B cell (primary cell): ENCODE measurements around the gene RPA3. TPM values are rescaled to one million over a fixed set of nuclear protein-coding genes. Genes with fewer than 3 reads are reported as not detected.

ENCODE experiments used
- ATAC-seq: fragments of 200-7000 bp; cut with Tn5 transposase; one replicate; pipeline ENCODE4 v1.10.0; 2021; ENCODE audit warnings: low read depth, mild to moderate bottlenecking, moderate number of reproducible peaks, moderate library complexity
- CTCF ChIA-PET: fragments of 350-600 bp; sonication (Branson Sonifier 250); formaldehyde crosslinking; loops from one replicate; lab custom pipeline; 2021; ENCODE audit warnings: antibody characterized with exemption, inconsistent platforms; lab: Charles Lee
- POLR2A ChIA-PET: fragments of 350-600 bp; sonication (Branson Sonifier 250); formaldehyde crosslinking; loops from one replicate; lab custom pipeline; 2021; ENCODE audit warnings: antibody characterized with exemption; lab: Charles Lee
- DNase-seq: peaks from one replicate; pipeline ENCODE4 v3.0.0; 2013
- H2AFZ ChIP-seq: 2 replicates; pipeline ENCODE4 v1.6.1; 2012; ENCODE audit warnings: mild to moderate bottlenecking, low read depth, low read length; ENCODE audit not compliant: insufficient read depth, poor library complexity, severe bottlenecking
- H3K27ac ChIP-seq, 2 donors: 1 replicate in 1 of 2; 2 replicates in 1 of 2; pipeline ENCODE4 v1.5.1; 2012 to 2013; ENCODE audit warnings: low read length in 2 of 2, mild to moderate bottlenecking in 2 of 2, moderate library complexity in 1 of 2
- H3K27me3 ChIP-seq, 4 experiments: fragments of 200-600 bp in 1 of 4; sonication (generic) in 1 of 4; replicated peaks in 1 of 4; 1 replicate in 2 of 4; 2 replicates in 2 of 4; pipeline versions ENCODE4 v1.6.1 to v1.7.0; 2013 to 2016; ENCODE audit warnings: low read length in 3 of 4, mild to moderate bottlenecking in 2 of 4, mixed read lengths in 1 of 4, moderate library complexity in 1 of 4; ENCODE audit not compliant: insufficient read depth in 4 of 4, control insufficient read depth in 3 of 4; ENCODE audit errors: control extremely low read depth in 1 of 4
- H3K36me3 ChIP-seq, 2 experiments: replicated peaks in 1 of 2; 1 replicate in 1 of 2; 2 replicates in 1 of 2; pipeline versions ENCODE4 v1.6.1 to v1.7.1; 2013; ENCODE audit warnings: low read length in 1 of 2; ENCODE audit not compliant: insufficient read depth in 2 of 2, control insufficient read depth in 1 of 2; ENCODE audit errors: control extremely low read depth in 1 of 2, extremely low read depth in 1 of 2
- H3K4me1 ChIP-seq, 2 donors: fragments of 200-600 bp in 1 of 2; sonication (generic) in 1 of 2; 1 replicate in 1 of 2; 2 replicates in 1 of 2; pipeline versions ENCODE4 v1.5.1 to v1.6.1; 2013 to 2017; ENCODE audit warnings: low read length in 2 of 2; ENCODE audit not compliant: control insufficient read depth in 2 of 2, insufficient read depth in 2 of 2
- H3K4me2 ChIP-seq: replicated peaks from 2 replicates; pipeline ENCODE3; 2012; ENCODE audit warnings: mild to moderate bottlenecking, low read depth, low read length; ENCODE audit not compliant: poor library complexity, severe bottlenecking
- H3K4me3 ChIP-seq, 5 experiments: fragments of 200-600 bp in 1 of 5; sonication (generic) in 1 of 5; 1 replicate in 3 of 5; 2 replicates in 2 of 5; pipeline versions ENCODE4 v1.5.1 to v1.7.0; 2011 to 2016; ENCODE audit warnings: low read length in 4 of 5, mild to moderate bottlenecking in 4 of 5, low read depth in 2 of 5, control low read depth in 1 of 5, moderate library complexity in 1 of 5; ENCODE audit not compliant: insufficient read depth in 1 of 5; ENCODE audit errors: control extremely low read depth in 1 of 5, extremely low read depth in 1 of 5
- H3K79me2 ChIP-seq: fragments of 200-600 bp; sonication (generic); one replicate; pipeline ENCODE4 v1.6.0; 2016; ENCODE audit warnings: low read length; ENCODE audit not compliant: control insufficient read depth, insufficient read depth
- H3K9ac ChIP-seq: fragments of 200-600 bp; sonication (generic); 2 replicates; pipeline ENCODE4 v1.6.1; 2017; ENCODE audit warnings: mild to moderate bottlenecking, low read length, moderate library complexity
- H3K9me3 ChIP-seq, 3 donors: one replicate each; pipeline versions ENCODE4 v1.6.1 to v1.7.1; 2013; ENCODE audit warnings: low read length in 2 of 3; ENCODE audit not compliant: control insufficient read depth in 2 of 3, insufficient read depth in 1 of 3; ENCODE audit errors: control extremely low read depth in 1 of 3
- H4K20me1 ChIP-seq: 2 replicates; pipeline ENCODE4 v1.6.0; 2012; ENCODE audit warnings: mild to moderate bottlenecking, low read length; ENCODE audit not compliant: insufficient read depth, control insufficient read depth, poor library complexity, severe bottlenecking
- H3K27ac Mint-ChIP-seq: one replicate; pipeline ENCODE4 v1.8.0; 2021; ENCODE audit warnings: mixed read lengths
- H3K27me3 Mint-ChIP-seq: one replicate; pipeline ENCODE4 v1.8.0; 2021; ENCODE audit warnings: mixed read lengths
- H3K4me1 Mint-ChIP-seq: one replicate; pipeline ENCODE4 v1.8.0; 2021; ENCODE audit warnings: mixed read lengths
- H3K4me3 Mint-ChIP-seq: one replicate; pipeline ENCODE4 v1.8.0; 2021; ENCODE audit warnings: mixed read lengths
- H3K9me3 Mint-ChIP-seq: one replicate; pipeline ENCODE4 v1.8.0; 2022; ENCODE audit warnings: mixed read lengths; ENCODE audit not compliant: insufficient read depth
- CTCF ChIP-seq: fragments of 200-600 bp; IDR thresholded peaks from one replicate; pipeline ENCODE4 v1.8.0; 2022; ENCODE audit warnings: antibody characterized with exemption, mild to moderate bottlenecking
- EZH2 ChIP-seq: IDR thresholded peaks from 2 replicates; pipeline ENCODE4 v1.6.1; 2012; ENCODE audit warnings: borderline replicate concordance, low read depth, mild to moderate bottlenecking, moderate library complexity, low read length; ENCODE audit not compliant: insufficient read depth, poor library complexity, severe bottlenecking
- WGBS: methylation state at CpG from one replicate; pipeline ENCODE4 v1.1.5; 2013; ENCODE audit warnings: missing lambda C conversion rate; ENCODE audit not compliant: insufficient coverage; 5-methylcytosine and 5-hydroxymethylcytosine counted together
- intact Hi-C: fragments of 100-400 bp; cut with micrococcal nuclease; formaldehyde crosslinking; loops from one replicate; pipeline ENCODE4 v1.10.0; 2022
- polyA plus RNA-seq: library from polyadenylated mRNA; depleted of rRNA; stranded (reverse); fragments of >200 nt; gene quantifications from 2 replicates; pipeline ENCODE4 v1.2.3, GENCODE V29; 2012
- total RNA-seq, 2 donors: library from RNA; stranded (reverse); fragments of 120-200 nt in 1 of 2; gene quantifications; 1 replicate in 1 of 2; 2 replicates in 1 of 2; pipeline versions ENCODE4 v1.2.3 to v1.2.4, GENCODE V29; 2013 to 2022

Gene RPA3
- total and polyA plus RNA-seq, 2 donors (not counting 1 experiment from before 2014, with no cell fraction given): 25.6 to 49.3 TPM

- Histone ChIP-seq H3K36me3 (peaks cover 0 to 10% of the 10 kb centered on the region in 2 experiments), H3K79me2 (peaks cover 53% of the 10 kb centered on the region), H2AFZ (peak within 1 kb of the TSS; percentile 82), H4K20me1 (no peaks in the 10 kb centered on the region), H3K4me1 (peaks cover 15 to 17% of the 10 kb centered on the region in 2 donors), H3K27me3 (no peaks in the 10 kb centered on the region), H3K27ac (peak within 1 kb of the TSS; percentile 98 to 99), H3K4me3 (peak within 1 kb of the TSS; percentile 83 to 99 (median 93)), H3K9ac (peak within 1 kb of the TSS; percentile 98), H3K4me2 (peak within 1 kb of the TSS; percentile 80), H3K9me3 (no peaks in the 10 kb centered on the region)
- TF ChIP-seq EZH2 (no peak), CTCF (no peak)
- no peaks in the 10 kb centered on the region for H3K27me3 Mint-ChIP-seq
- ChIA-PET POLR2A (interaction anchor here (0.6 to 1.4 kb wide), 11 partner anchors 73 to 538 kb away, joined by 3 to 9 read pairs (median 4); partner anchors contain the start of genes C1GALT1 and GLCCI1), CTCF (interaction anchor here (0.6 to 5.0 kb wide), 9 partner anchors 41 to 936 kb away, joined by 3 to 22 read pairs (median 3); no protein-coding TSS in a partner anchor)
- no peaks in the 10 kb centered on the region for H3K9me3 Mint-ChIP-seq
- H3K27ac Mint-ChIP-seq: peak within 1 kb of the TSS; percentile 98
- WGBS: under 1% methylated on average over 58 of the region's 68 CpGs
- peak; percentile 91 for ATAC-seq
- DNase-seq: peak; percentile 99
- intact Hi-C loops: loop anchor here (1.0 to 5.0 kb wide), 6 partner anchors 73 to 458 kb away; partner anchors contain the start of genes C1GALT1 and GLCCI1
- H3K4me1 Mint-ChIP-seq: peaks cover 45% of the 10 kb centered on the region
- H3K4me3 Mint-ChIP-seq: peak within 1 kb of the TSS; percentile 87
These were observed 77.9 kb downstream of the RPA3 start, which contains the start of gene UMAD1 for GRCh38 chr7:7640221-7641128. Gene UMAD1, plus strand, starts transcription at chr7:7640752. Its CDS starts 32,620 bp downstream, at chr7:7673372.
